Activated CD8-positive, alpha-beta memory T cell treated with anti-CD3 and anti-CD28 coated beads, Interleukin-2, amount 50 U/mL, for 1 hour (primary cell): ENCODE results near the gene GGN.
"Not testable (repeated sequence)": the region's sequence is repeated elsewhere in the genome, so short reads cannot be mapped to it uniquely, and the experiment has no call there.

ENCODE experiments used
- DNase-seq: peaks from one replicate; pipeline ENCODE4 v3.0.0-alpha.2; 2020; ENCODE audit errors: extremely low read depth

Gene GGN

DNA sequence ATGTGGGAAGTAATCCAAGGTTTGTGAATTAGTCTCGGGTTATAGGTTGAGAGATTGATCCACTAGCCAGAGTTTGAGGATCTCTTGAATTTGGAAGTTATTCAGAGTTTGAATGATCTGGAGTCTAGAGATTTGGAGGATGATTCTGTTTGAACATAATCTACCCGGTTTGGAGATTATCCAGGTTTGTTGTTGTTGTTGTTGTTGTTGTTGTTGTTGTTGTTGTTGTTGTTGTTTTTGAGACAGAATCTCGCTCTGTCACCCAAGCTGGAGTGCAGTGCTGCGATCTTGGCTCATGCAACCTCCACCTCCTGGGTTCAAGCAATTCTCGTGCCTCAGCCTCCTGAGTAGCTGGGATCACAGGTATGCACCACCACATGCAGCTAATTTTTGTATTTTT, 24.1 kb upstream of the GGN start:
- not testable (repeated sequence) for DNase-seq

DNA sequence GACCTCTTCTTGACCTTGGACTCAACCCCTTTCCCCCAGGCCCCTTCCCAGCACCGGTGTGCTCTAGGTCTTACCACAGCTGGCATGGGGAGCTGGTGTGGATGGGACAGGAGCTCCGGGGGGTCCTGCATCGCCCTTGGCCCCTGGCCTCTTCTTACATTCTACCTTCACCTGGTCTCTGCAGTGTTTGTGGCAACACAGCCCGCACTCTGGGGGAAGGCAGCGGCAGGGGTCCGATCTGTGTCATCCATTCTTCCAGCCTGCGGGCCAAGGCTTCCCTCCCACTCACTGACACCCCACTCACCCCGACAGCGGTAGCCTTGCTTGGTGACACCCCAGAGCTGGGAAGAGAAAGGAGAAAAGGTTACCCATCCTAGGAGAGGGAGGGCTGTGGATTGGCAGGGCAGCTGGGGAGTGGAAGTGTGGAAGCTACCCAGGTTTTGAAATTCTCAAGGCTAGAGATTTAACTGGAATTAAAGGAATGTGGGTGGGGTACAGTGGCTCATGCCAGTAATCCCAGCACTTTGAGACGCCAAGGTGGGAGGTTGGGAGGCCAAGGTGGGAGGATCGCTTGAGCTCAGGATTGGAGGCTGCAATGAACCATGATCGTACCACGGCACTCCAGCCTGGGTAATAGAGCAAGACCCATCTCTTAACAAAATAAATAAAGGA, 23.3 kb upstream of the GGN start:
- DNase-seq: no peak

DNA sequence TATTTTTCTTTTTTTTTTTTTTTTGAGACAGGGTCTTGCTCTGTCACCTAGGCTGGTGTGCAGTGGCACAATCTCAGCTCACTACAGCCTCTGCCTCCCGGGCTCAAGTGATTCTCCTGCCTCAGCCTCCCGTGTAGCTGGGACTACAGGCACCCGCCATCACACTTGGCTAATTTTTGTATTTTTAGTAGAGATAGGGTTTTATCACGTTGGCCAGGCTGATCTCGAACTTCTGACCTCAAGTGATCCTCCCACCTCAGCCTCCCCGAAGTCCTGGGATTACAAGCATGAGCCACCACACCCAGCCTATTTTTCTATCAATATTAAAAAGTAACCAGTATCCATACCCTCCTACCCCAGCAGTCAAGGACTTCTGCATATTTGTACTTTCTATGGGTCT, 22.6 kb upstream of the GGN start:
- DNase-seq: not testable (repeated sequence)

DNA sequence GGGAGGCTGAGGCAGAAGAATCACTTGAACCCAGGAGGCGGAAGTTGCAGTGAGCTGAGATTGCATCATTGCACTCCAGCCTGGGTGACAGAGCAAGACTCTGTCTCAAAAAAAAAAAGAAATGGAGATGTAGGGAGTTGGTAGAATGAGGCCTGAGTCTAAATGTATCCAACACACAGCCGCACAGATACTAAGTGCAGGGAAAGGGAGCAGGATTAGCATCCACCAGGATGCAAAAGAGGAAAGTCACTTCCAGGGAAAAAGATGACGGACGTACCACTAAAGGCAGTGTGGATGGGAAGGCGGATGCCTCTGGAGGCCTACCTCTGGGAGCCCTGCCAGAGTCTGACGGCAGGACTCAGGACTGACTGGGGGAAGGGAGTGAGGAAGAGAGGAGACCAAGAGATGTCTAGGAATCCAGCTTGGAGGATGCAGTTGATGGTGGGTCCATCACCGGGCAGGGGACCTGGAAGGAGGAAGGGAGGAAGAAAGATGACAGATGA, 21.8 kb upstream of the GGN start:
- no peak for DNase-seq

DNA sequence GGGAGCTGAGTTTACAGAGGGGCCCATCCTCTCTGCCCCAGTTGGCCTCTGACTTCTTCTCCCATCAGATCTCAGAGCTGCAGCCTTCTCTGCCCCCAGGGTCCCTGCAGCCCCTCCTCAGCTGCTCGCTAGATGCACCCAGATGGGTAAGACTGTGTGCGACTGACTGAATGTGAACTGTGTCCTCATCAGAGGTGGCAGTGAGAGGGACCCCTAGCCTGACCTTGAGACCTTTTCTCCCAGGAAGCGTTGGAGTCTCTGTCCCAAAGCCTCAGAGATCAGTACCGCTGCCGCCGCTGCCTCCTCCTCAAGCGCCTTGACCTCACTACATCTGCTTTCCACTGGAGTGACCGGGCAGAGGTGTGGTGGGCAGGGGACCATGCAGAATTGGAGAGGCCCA, 17.4 kb upstream of the GGN start:
- no peak for DNase-seq

DNA sequence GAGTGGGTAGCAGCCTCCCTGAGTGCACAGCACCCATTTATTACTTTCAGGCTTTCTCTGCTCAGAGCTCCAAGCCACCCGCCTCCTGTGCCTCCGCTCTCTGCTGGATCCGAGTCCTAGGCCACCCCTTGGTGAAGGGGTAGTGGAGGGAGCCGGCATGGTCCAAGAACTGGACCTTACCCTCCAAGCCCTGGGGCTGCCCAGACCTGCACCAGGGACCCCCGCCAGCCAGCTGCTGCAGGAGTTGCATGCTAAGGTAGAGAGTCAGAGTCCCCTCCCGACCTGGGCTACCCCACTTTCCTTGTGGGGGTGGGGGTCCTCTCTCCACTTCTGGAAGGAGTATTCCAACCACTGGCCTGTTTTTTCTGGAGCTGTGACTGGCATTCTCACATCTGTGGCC, 17.0 kb upstream of the GGN start:
- DNase-seq: no peak

DNA sequence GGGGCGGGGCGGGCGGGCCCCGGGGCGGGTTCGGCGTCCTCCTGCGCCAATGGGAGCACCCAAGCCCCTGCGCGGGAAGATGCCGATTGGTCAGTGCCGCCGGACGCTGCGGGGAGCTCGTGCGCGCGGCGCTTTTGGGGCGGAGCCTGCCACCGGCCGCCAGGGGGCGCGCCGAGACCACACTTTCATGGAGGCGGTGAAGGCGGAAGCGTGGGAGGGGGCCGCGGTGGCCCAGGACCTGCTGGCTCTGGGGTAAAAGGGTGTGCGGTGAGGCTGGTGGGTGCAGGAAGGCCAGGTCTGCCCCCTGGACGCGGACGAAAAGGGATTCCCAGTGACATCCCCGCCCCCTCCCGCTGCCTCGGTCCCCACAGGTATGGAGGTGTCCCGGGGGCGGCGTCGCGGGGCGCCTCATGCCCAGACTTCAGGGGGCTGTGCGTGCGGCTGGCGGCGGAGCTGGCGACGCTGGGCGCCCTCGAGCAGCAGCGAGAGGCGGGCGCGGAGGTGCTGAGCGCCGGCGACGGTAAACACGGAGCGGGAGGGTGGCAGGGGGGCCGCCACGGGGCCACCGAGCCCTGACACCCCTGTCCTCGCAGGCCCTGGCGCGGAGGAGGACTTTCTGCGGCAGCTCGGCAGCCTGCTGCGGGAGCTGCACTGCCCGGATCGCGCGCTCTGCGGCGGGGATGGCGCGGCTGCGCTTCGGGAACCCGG, 15.3 kb upstream of the GGN start, which contains the start of gene FAM98C:
TSS of gene FAM98C (plus strand) at position 127 of the 708 bp plus-strand sequence. CDS start at position 188, 61 bp downstream.
- peak; percentile 95 for DNase-seq

DNA sequence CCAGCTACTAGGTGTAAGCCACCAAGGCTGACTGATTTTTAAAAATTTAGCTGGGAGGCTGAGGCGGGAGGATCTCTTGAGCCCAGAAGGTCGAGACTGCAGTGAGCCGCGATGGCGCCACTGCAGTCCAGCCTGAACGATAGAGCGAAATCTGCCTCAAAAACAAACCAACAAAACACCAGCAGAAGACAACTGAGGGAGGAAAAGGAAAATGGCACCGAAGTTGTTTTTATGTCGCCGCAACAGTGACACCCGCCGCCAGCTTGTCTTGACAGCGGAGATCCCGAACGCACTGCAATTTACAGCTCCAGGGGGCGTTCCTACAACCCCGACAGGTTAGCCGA, 14.8 kb upstream of the GGN start:
- no peak for DNase-seq

DNA sequence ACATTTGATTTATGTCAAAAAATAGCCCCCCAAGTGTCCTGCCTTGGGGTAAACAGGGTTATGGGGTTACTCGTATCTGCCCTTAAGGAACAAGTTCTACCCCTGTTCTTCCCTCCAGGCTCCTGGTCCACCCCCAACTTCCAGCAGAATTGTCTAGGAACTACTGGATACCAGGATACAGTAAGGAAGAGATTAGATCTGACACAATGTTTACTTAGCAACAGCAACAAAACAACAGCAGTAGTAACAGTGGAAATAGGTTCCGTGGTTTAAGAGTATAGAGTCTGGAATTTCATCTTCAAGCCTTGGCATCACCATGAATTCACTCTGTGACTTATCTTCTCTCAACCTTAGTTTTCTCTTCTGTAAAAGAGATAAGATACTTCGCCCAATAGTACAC, 13.3 kb upstream of the GGN start:
- no peak for DNase-seq

DNA sequence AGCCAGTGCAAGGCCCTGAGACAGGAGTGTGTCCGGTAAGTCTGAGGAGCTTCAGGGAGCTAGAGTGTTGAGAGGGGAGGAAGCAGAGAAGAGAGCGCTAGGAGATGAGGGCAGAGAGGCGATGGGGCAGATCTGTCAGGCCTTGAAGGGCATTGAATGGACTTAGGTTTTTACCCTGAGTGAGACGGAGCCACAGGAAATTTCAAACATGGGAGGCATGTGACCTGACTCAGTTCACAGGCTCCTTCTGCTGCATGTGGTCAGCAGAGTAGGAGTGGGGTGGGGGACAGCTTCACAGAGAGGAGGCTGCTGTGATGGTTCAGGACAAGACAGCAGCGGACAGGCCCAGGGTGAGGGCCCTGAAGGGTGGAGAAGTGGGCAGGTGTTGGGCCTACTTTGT, 12.5 kb upstream of the GGN start:
- DNase-seq: no peak

DNA sequence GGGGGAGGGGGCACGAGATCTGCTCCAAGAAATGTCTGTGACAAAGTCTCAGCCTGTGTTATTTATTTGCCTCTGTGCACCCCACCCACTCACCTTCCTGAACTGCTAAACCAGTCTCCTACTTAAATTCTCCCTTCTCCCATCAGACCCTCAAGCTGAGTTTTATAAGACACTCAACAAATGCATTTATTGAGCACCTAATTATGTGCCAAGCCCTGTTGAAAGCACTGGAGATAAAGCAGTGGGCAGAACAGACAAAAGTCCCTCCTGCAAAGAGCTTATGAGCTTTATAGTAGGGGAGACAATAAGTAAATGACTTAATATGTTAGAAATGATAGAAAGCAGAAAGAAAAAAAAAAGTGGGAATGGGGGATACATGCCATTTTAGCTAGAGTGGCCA, 11.7 kb upstream of the GGN start:
- no peak for DNase-seq

DNA sequence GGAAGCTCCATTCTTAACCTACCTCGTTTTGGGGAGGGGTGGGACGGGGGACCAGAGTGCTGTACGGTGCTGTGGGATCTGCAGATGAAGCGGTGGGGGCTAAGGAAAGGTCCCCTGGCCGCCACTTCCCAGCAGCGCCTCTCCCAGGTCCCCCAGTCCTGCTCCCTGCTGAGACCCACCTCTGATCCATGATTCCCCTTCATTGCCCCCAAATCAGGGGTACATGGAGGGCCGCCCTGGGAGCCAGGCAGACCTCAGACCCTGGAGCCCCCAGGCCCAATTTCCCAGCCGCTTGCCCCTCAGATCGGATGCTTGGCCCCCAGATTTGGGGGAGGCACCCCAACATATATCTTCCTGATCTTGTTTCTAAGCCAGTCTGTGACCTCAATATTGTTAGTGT, 11.2 kb upstream of the GGN start:
- DNase-seq: no peak

DNA sequence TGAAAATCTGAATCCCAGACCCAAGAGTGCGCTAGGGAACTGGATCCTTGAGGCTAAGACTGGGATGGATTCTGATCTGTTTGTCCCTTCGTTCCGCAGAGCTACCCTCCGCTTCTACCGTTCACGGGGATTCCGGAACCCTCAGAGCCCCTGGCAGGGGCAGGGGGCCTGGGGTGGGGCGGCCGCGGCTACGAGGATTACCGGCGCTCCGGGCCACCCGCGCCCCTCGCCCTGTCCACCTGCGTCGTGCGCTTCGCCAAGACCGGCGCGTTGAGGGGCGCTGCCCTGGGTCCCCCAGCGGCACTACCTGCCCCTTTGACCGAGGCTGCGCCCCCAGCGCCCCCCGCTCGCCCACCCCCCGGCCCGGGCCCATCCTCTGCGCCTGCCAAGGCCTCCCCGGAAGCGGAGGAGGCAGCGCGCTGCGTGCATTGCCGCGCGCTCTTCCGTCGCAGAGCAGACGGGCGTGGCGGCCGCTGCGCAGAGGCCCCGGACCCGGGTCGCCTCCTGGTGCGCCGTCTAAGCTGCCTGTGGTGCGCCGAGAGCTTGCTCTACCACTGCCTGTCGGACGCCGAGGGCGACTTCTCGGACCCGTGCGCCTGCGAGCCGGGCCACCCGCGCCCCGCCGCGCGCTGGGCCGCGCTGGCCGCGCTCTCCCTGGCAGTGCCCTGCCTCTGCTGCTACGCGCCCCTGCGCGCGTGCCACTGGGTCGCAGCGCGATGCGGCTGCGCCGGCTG, 7.7 kb upstream of the GGN start:
- no peak for DNase-seq

DNA sequence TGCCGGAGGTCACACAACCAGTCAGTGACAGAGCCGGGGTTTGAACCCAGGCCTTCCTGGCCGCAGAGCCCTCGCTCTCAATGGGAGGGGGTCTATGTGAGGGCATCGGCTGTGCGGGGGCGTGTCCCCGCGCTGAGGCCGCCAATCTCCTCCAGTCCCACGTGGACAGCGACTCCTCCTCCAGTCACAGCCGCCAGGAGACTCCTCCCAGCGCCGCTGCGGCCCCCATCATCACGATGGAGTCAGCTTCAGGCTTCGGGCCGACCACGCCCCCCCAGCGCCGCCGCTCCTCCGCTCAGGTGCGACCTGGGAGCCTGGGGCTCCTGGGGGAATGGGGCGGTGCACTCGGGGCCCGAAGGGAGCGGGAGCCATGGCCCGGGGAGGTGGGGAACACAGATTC, 6.7 kb upstream of the GGN start:
- no peak for DNase-seq

DNA sequence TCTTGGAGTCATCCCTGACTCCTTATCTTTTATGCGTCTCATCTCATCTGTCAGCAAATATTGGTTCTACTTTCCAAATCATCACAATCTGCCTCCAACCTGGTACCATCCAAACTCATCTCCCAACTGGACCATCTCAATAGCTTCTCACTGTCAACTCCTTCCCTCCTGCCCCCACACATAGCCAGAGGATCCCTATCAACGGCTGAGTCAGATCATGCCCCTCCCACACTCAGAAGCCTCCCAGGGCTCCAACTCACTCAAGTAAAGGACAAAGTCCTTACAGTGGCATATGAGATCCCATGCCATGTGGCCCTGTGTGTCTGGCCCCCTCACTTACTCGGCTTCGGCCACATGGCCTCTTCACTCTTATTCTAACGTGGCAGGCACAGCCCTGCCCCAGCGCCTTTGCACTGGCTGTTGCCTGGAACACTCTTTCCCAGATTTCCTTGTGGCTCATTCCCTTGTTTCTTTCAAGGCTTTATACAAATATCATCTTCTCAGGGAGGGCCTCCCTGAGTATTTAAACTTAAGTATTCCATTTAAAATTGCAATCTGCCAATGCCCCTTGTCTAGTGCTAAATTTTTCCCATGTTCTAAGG, 5.0 kb upstream of the GGN start:
- no peak for DNase-seq

DNA sequence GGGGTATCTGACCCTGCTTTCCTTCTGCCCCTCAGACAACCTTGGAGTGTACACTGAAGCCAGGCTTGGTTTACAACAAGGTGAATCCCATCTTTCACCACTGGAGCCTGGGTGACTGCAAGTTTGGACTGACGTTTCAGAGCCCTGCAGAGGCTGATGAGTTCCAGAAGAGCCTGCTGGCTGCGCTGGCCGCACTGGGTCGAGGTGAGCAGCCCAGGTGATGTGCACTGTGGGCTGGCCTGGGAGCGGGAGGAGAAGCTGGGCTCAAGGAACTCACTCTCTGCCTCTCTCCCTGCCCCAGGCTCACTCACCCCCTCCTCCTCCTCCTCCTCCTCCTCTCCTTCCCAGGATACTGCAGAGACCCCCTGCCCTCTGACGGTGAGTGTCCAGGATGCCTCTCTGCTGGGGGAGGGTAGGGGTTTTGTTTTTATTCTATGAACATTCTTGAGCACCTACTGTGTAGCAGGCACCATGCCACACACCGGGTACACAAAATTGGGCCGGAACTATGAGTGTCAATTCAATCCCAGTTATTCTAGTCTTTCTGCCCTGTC, 4.2 kb upstream of the GGN start:
- DNase-seq: no peak

DNA sequence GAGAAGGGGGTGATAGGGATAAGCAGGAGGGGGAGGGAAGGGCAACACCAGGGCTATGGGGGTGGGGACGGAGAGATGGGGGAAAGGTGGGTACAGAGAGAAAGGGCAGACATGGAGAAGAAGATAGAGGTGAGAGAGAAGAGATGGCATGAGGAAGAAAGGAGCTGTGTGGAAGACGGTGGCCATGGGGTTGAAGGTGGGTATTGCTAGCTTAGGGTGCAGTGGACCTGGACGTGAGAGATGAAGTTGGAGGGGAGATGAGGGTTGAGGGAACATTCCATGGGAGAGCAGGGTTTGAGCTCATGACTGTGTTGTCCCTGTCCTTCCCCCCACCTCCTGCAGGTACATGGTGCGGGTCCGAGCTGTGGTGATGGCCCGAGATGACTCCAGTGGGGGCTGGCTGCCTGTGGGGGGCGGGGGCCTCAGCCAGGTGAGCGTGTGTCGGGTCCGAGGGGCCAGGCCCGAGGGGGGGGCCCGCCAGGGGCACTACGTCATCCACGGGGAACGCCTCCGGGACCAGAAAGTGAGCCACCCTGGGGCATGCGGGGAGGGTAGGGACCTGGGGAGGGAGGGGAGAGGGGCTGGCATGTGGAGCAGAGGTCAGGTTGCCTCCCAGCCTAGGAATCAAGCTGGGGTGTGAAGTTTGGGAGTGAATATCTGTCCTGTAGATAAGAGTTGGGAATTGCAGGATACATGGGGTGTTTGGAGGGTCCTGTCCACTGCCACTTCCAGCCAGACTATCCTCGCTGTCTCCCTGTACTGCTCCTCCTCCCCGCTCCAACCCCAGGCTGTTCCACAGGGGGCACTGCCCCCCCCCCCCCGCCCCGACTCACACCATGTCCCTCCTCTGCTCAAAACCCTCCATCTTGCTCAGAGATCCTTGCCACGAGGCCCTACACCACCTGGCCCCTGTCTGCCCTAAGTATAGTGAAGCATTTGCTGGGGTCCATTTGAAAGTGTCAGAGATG, 2.4 kb upstream of the GGN start:
- no peak for DNase-seq

DNA sequence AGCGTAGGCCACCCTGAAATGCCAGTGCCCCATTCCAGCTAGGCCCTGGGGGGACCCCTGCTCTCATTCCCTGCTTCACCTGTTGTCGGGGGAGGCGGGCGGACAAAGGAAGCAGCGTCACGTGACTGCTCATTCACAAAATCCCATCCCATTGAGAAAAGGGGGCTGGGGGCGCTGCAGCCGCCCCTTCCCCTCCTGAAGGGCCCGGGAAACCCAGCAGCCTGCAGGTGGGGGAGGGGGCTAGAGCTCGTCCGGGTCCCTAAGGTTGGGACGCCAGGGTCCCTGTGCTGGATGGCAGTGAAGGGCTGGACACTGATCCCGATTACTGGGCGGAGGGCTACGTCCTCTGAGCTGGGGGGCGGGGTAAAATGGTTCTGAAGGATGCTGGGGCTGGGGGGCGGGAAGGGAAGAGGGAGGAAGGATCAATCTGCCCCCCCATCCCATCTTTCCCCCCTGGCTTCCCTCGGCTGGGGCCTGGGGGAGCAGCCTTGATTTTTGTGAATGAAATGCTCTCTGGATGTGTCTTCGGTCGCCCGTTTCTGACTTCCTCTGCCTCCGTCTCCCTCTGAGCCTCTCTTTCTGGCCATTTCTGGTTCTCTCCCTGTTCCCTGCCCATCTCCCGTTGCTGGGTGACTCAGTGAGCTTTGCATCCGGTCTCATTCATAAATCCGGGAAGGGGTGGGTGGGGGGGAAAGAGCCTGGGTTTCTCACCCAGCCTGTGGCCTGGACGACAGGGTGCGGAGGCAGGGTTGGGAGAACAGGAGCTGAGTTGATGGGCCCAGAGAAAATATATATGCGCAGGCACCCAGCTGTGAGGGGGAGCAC, 1.5 kb upstream of the GGN start:
- DNase-seq: no peak

DNA sequence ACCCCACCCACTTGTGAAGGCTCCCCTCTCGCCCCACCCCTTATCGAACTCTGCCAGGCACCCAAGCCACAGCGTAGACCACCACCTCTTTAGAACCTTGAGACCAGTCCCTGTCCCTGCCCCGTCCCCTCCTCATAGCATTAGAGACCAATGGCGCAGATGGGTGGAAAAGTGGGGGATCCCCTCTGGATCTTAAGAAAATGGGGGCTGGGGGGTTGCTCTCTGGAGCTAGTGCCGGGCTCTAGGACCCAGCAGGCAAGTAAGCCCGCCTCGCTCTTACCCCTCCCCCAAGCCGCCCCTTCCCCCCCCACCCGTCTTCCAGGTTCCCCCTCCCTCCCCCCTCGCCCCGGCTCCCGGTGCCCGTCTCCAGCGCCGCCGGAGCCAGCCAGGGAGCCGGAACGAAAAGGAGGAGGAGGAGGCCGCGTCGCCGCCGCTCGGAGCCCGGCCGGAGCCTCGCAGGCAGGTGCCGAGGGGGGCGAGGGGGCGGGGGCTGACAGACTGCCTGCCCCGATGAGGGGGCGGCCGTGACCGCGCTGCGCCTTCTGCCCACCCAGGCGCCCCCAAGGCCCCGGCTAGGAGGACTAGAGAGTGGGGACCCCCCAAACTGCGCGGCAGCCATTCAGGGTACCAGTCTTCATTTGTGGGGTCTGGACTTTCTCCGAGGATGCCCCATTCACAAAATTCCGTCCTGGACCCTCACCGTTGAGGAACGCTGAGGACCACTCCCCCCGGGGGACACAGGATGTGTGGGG, 691 bp upstream of the GGN start, which contains the start of gene SPRED3:
TSS of gene SPRED3 (plus strand) at position 349 of the 752 bp plus-strand sequence. CDS start 1,606 bp downstream, outside the sequence.
- DNase-seq: no peak
